ENCODE results near the gene CEP95.

Gene CEP95

GRCh38 chr17:64520359-64520758, 13.6 kb downstream of the CEP95 start:
- no peak for DNase-seq (ENCODE audit: low spot score)

GRCh38 chr17:64527914-64528313, 21.1 kb downstream of the CEP95 start:
- DNase-seq (ENCODE audit: low spot score): no peak

DNA sequence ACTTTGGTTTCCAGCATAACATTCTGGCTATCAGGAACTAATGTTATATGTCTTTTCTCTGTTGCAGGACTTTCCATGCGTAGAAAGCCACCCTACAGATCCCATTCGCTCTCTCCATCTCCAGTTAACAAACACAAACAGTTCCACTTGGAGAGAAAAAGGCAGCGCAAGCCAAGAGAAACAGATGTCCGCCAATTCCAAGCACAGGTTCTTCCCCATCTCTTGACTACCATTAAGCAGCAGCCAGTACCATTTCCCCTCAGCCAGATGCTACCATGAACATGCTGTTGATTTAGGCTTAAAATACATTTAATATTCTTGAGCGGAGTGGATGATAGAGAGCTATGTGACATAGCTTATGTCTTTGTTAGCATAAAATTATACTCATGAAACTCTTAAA, 22.4 kb downstream of the CEP95 start:
- DNase-seq (ENCODE audit: low spot score): no peak

DNA sequence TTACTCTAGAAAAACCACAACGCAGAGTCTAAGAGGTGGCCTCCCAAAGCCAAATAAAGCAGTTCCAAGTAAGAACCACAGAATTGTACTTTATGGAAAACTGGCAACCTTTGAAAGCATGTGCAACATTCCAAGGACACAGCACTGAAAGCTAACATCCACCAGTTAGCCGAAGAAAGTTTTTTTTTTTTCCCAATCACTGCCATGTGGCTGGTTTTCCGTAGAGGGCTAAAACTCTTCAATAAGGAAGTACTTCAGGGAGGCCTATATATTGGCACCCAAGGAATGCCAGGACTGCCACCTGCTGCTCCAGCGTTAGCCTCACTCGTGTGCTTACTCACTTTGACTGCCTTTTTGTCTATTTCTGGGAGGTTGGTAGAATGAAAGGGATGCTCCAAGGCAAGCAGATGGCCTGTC, 25.2 kb downstream of the CEP95 start:
- DNase-seq (ENCODE audit: low spot score): no peak

GRCh38 chr17:64532409-64532808, 25.6 kb downstream of the CEP95 start:
- DNase-seq (ENCODE audit: low spot score): no peak

DNA sequence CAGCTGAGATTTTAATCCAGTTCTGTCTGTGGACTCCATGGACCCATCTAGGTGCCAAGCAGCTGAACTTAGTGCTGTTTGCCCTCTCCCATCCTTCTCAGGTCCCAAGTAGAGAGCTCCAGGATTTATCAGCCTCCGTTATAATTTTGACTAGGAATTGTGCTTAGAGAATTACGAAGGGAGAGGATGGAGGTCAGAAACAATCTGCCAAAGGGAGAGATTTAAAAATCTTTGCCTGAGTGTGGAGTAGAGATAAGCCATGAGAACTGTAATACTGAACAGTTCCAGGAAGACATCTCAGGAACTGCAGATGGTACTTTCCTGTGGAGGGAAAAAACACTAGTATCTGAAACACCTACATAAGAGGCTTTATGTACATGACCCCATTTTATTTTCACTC, 27.0 kb downstream of the CEP95 start:
- no peak for DNase-seq (ENCODE audit: low spot score)

DNA sequence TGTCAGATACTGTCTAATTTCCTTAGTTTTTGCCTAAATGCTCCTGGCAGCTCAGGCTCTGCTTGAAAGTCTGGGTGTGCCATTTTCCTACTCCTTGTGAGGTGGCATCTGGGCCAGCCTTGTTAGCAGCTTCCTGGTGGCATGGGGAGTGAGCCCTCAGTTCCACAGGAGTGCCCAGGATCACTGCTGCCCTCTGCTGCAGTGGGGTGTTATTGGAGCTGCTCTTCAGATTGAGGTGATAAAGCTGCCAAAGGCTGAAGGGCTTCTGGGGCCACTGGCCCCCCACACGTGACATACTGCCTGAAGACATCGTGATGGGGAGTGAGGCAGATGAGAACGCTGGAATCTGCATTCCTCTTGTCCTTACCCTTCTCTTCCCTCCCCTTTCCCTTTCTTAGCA, 27.4 kb downstream of the CEP95 start:
- no peak for DNase-seq (ENCODE audit: low spot score)

GRCh38 chr17:64535357-64535756, 28.6 kb downstream of the CEP95 start:
- DNase-seq (ENCODE audit: low spot score): no peak

DNA sequence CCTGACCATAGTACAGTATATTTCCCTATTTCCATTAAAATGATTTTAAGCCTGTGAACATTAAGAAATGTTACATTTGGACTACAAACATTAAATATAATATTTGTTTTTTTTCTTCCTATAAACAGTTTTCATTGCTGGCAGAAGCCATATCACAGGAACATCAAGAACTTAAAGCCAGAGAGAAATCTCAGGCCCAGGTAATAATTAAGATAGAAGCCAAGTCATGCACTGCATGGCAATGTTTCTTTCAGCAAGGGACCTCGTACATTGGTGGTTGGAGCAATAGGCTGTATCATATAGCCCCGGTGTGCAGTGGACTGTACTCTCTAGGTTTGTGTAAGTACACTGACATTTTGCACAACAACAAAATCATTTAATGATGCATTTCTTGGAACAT, 30.1 kb downstream of the CEP95 start:
- DNase-seq (ENCODE audit: low spot score): no peak

GRCh38 chr17:64537488-64537887, 30.7 kb downstream of the CEP95 start:
- DNase-seq (ENCODE audit: low spot score): no peak

DNA sequence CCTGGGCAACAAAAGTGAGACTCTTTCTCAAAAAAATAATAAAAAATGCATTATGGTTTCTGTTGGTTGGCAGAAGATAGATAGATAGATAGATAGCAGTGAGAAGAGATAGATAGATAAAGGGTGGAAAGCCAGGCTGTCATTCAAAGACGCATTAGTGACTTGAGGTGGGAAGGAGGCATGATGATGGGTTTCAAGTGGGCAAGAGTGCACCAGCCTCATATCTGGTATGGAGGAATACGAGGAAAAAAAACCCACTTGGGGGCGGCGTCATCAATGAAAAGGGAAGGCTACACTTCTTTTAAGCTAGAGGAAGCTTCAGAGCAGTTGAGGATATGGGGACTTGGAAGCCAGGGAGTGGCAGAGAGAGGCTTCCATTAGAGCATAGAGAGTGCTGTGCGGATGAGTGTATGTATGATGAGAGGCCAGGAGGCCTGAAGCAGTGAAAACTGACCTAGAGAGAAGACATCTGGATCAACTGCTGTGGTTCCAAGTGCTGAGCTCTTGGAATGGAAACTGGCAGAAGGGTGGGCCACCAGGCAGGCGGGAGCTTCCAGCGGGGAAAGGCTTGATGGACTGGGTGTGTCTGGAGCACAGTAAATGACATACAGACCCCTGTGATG, 31.8 kb downstream of the CEP95 start:
- DNase-seq (ENCODE audit: low spot score): no peak

- no peak for DNase-seq (ENCODE audit: low spot score)
Measured at GRCh38 chr17:64540118-64540776, 33.5 kb downstream of the CEP95 start.

DNA sequence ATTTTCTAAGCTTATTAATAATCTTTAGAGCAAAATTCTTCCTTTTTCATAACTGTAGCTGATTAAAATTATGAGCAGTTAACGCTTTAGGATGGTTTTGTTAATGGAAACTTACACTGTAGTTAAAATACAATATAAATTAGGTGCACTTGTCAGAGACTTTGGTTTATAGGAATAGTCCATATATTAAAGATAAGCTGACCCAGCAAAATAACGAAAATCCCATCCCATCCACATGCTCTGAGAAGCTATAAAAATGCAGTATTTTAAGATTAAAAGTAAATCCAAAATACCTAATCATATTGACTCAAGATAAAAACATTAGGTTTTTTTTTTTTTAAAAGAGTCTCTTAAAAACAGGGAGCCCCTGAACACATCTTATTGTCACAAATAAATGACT, 38.0 kb downstream of the CEP95 start:
- no peak for DNase-seq (ENCODE audit: low spot score)

GRCh38 chr17:64546716-64547115, 39.9 kb downstream of the CEP95 start:
- no peak for DNase-seq (ENCODE audit: low spot score)

DNA sequence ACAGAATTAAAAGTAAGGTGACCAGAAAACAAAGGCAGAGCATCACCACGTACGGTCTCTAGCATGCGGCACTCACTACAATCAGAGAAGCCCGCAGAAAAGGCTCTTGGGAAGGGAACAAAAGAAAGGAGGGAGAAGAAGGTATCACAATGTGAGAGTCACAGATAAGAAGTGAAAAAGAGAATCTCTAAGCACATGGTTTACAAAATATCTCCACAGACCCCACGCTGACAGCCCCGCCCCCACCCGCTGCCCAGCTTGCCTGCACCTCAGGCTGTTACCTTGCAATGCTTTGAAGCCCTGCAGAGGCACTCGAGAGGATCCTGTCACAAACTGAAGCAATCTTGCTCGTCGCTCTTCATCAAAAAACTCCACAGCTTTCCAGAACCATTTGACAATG, 40.5 kb downstream of the CEP95 start:
- no peak for DNase-seq (ENCODE audit: low spot score)

- no peak for DNase-seq (ENCODE audit: low spot score)
Measured at GRCh38 chr17:64551461-64551860, 44.7 kb downstream of the CEP95 start.

DNA sequence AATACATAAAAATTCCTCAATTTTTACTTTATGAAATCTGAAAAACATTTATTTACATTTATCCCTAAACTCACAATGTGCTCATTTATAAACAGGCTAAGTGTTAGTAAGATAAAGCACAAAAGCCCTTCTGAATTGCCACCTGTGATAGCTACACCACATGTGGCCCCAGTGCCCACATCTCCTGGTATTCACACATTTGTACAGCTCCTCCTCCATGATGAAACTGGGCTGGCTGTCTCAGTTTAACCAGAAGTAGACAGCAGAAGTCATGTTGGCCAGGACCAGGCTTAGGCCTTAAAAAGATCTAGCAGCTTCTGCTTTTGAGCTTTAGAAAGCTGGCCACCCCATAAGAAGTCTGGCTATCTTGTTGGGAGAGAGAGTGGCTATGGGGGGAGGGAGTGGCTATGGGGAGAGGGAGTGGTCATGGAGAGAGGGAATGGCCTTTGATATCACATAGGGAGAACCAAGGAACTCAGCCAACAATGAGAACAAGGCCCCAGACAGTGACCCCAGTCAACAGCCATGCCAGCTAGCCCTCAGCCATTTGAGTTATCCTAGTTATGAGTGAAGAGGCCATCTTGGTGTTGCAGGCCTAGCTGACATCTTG, 47.4 kb downstream of the CEP95 start:
- no peak for DNase-seq (ENCODE audit: low spot score)

DNA sequence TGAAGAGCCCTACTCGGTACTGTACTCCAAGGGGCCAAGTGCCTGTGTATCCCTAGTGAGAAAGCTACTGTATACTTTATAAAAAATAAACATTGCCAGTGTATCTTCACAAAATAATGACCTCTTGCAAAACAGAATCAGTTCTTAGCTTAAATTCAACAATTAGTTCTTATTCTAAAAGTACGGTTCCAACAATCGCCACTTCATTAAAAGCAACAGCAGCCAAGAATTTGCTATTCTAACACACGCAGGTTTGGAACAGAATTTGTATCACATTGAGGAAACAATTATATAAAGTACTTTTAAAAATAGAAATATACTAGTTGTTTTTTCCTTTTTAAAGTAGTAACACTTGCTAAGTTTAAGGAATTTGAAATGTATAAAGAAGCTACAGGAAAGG, 48.5 kb downstream of the CEP95 start:
- DNase-seq (ENCODE audit: low spot score): no peak

GRCh38 chr17:64564098-64564497, 57.3 kb downstream of the CEP95 start:
- DNase-seq (ENCODE audit: low spot score): no peak

- no peak for DNase-seq (ENCODE audit: low spot score)
Measured at GRCh38 chr17:64565563-64565962, 58.8 kb downstream of the CEP95 start.

DNA sequence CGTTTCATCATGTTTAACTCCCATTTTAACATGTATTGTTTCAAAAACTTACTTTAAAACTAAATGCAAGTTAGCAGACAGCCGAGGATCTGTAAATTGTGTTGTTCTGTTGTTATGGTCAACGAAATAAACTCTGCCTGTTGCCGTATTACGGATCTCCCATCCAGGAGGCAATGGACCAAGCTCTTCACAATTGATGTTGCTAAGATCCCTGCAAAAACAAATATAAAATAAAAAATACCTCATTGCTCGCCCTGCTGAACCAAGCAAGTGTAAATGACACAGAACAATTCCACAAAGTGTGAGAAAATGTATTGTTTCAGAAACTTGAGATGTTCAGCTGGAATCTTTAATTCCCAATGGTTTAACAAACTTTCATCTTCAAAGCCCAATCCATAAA, 65.0 kb downstream of the CEP95 start:
- DNase-seq (ENCODE audit: low spot score): no peak

GRCh38 chr17:64572682-64573154, 65.9 kb downstream of the CEP95 start:
- DNase-seq (ENCODE audit: low spot score): no peak

- no peak for DNase-seq (ENCODE audit: low spot score)
Measured at GRCh38 chr17:64573214-64573613, 66.4 kb downstream of the CEP95 start.

DNA sequence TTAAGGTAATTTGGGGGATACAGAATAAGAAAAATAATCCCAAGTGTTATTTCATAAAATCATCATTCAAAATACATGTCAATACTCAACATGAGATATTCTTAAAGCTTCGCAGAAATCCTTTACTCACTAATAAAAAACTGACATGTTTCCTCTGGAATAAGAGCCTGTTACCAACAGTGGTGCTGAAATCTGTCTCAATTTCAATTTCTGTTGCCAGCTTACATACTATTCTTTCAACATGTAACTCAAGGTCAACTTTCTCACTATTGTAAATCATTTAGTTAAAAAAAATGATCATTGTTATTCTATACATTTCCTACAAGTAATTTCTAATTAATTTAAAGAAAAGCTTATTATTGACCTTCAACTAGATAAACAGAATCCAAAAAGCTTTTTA, 67.9 kb downstream of the CEP95 start:
- DNase-seq (ENCODE audit: low spot score): no peak
